PFSK-1 (cell line): Measurements from ENCODE around the gene EFCAB8.

Experiments
- FOXP2 ChIP-seq: optimal IDR thresholded peaks from 2 replicates; pipeline ENCODE3; 2011; ENCODE audit warnings: borderline replicate concordance, control low read depth, inconsistent platforms; ENCODE audit not compliant: insufficient read depth; ENCODE audit errors: extremely low read length, extremely low read depth
- POLR2AphosphoS5 ChIP-seq: IDR thresholded peaks from 2 replicates; pipeline ENCODE4 v1.6.1; 2012; ENCODE audit warnings: low read depth, mild to moderate bottlenecking, control low read depth, low read length, moderate library complexity
- SIN3A ChIP-seq: IDR thresholded peaks from 2 replicates; pipeline ENCODE4 v1.6.1; 2012; ENCODE audit warnings: mild to moderate bottlenecking, low read length, moderate library complexity, borderline replicate concordance; ENCODE audit not compliant: insufficient read depth
- TAF1 ChIP-seq: IDR thresholded peaks from 2 replicates; pipeline ENCODE4 v1.6.1; 2012; ENCODE audit warnings: low read length, control low read depth, borderline replicate concordance; ENCODE audit not compliant: insufficient read depth
- TF ChIP-seq, protein P1 (sequence below), 2 experiments: IDR thresholded peaks; 2 replicates each; pipeline versions ENCODE4 v1.6.1 to v1.8.0; 2011 to 2012; ENCODE audit warnings: low read depth in 2 of 2, low read length in 2 of 2, control low read depth in 1 of 2, inconsistent platforms in 1 of 2, mild to moderate bottlenecking in 1 of 2, moderate library complexity in 1 of 2; ENCODE audit not compliant: insufficient read depth in 1 of 2

Gene EFCAB8

DNA sequence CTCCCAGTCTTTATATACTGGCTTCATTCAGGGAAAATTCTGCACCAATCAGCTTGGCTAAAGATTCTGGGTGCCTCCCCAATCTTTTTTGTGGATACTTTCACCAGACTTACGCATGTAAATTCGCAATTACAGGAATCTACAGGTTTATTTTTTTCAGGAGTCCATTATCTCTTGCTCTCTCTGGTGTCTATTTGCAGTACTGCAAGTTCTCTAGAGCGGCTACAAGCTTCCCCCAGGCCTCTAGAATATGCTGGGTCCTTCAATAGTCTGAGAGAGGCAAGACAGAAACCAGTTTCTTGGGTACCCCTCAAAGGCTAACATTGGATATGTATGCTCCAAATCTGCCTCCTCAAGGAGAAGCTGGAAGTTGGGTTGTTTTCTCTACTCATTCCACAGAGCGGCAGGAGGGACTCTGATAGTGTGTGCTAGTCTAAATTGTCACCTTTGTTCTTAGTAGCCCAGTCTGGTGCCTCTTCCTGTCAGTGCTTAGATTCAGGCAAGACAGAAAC lies 87.0 kb downstream of the EFCAB8 start:
- TF ChIP-seq POLR2AphosphoS5 (no peak), FOXP2 (no peak), SIN3A (no peak), TAF1 (no peak)
- TF ChIP-seq, protein P1, sequence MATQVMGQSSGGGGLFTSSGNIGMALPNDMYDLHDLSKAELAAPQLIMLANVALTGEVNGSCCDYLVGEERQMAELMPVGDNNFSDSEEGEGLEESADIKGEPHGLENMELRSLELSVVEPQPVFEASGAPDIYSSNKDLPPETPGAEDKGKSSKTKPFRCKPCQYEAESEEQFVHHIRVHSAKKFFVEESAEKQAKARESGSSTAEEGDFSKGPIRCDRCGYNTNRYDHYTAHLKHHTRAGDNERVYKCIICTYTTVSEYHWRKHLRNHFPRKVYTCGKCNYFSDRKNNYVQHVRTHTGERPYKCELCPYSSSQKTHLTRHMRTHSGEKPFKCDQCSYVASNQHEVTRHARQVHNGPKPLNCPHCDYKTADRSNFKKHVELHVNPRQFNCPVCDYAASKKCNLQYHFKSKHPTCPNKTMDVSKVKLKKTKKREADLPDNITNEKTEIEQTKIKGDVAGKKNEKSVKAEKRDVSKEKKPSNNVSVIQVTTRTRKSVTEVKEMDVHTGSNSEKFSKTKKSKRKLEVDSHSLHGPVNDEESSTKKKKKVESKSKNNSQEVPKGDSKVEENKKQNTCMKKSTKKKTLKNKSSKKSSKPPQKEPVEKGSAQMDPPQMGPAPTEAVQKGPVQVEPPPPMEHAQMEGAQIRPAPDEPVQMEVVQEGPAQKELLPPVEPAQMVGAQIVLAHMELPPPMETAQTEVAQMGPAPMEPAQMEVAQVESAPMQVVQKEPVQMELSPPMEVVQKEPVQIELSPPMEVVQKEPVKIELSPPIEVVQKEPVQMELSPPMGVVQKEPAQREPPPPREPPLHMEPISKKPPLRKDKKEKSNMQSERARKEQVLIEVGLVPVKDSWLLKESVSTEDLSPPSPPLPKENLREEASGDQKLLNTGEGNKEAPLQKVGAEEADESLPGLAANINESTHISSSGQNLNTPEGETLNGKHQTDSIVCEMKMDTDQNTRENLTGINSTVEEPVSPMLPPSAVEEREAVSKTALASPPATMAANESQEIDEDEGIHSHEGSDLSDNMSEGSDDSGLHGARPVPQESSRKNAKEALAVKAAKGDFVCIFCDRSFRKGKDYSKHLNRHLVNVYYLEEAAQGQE (IDR thresholded peaks at IDR 0.05; ENCODE audit: insufficient read depth in 1 of 2, low read depth in 2 of 2, low read length in 2 of 2) = no peak

DNA sequence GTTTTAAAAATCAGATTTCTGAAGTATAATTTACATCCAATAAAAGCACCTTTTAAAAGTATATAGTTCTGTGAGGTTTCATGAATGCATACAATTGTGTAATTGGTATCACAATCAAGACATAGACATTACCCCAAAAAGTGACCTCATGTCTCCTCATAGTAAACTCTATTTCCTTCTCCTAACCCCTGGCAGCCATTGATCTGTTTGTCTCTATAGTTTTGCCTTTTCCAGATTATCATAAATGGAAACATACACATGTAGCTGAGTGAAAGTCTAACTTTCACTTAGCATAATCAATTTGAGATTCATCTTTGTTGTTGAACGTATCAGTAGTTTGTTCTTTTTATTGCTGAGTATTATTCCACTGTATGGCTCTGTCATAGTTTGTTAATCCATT lies 87.9 kb downstream of the EFCAB8 start:
- TF ChIP-seq TAF1 (no peak), SIN3A (no peak), POLR2AphosphoS5 (no peak), FOXP2 (no peak)
- TF ChIP-seq, protein P1 (IDR thresholded peaks at IDR 0.05; ENCODE audit: insufficient read depth in 1 of 2, low read depth in 2 of 2, low read length in 2 of 2) = no peak

DNA sequence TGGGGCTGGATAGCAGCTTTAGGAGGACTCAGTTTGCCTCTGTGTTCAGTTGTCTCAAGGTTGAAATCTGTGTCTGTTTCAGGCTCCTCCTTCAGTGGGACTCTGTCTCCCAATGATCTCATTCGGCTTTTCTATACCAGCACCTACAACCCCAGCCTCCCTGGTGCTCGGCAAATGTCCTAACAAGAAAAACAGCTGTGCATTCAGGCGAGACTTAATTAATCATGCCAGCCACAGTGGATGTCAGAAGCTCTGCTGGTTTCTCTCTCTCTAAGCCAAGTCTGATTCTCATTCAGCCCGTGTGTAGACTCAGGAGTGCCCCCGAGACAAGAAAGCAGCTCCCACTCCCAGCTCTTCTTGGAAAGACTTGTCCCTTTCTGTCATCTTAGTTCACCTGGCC lies 98.7 kb downstream of the EFCAB8 start:
- TF ChIP-seq, protein P1 (IDR thresholded peaks at IDR 0.05; ENCODE audit: insufficient read depth in 1 of 2, low read depth in 2 of 2, low read length in 2 of 2) = no peak

DNA sequence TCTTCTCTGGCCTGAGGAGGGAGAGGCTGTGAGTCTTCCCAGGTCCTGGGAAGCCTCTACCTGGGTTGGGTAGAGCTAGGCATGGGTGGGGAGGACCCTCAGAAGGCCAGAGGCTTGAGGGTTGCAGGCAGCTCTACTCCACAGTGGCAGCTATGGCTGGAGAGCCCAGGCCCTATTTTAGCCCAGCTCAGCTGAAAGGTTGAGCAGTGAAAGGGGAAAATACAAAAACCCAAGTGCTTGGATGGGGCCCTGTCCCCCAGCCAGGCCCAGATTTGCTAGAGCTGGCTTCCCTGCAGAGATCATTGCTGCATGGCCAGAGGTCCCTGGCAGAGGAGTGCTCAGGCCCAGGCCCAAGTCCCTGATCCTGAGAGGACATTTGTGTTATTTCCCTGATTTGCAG lies 99.9 kb downstream of the EFCAB8 start:
- TF ChIP-seq TAF1 (no peak), POLR2AphosphoS5 (no peak), FOXP2 (no peak), SIN3A (no peak)
- TF ChIP-seq, protein P1 (IDR thresholded peaks at IDR 0.05; ENCODE audit: insufficient read depth in 1 of 2, low read depth in 2 of 2, low read length in 2 of 2) = no peak

DNA sequence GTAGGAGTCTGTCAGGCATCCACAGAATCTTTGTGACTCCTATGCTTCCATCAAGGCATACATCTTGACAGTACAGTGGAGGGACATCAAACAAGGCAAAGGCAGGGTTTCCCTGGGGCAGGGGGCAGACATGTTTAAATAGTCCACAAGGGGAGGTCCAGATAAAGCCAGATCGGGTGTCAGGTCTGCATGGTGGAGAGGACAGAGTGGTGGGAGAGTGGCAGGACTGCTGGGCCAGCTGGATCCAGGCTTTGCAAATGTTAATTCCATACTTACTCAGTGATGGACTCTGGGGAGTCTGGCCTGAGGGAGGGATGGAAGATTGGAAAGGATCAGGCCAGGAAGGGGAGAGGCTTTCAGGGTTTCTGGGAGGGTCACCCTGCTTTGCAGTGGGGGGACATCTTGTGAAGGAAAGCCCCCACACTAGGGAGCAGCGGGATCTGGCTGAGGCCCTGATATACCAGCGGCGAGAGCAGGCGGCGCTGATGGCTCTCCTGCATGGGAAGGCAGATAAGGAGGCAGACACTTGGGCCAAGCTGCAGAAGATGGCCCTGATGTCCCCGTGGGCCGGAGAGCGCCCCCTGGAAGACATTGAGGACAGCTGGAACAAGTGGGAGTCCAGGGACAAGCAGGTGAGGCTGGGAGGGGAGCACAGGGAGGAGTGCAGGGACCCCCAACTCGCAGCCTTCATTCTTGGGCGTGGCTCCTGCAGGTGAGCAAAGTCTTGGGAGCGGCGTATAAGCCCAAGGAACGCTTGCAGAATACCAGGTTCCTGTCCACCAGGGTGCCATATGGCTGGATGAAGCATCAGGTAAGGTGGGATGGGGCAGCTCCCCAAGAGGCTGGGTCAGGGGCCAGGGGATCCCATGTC lies 100.9 kb downstream of the EFCAB8 start:
- TF ChIP-seq TAF1 = no peak
- no peak for TF ChIP-seq POLR2AphosphoS5
- no peak for TF ChIP-seq SIN3A
- TF ChIP-seq, protein P1 (IDR thresholded peaks at IDR 0.05; ENCODE audit: insufficient read depth in 1 of 2, low read depth in 2 of 2, low read length in 2 of 2) = no peak
- no peak for TF ChIP-seq FOXP2
